WERI-Rb-1 (cell line): ENCODE results near the gene CTDP1.
"Not testable (repeated sequence)": the region's sequence is repeated elsewhere in the genome, so short reads cannot be mapped to it uniquely, and the experiment has no call there.

ENCODE experiments used
- DNase-seq: peaks from one replicate; pipeline ENCODE4 v3.0.0-alpha.2; 2020
- H3K27ac ChIP-seq: fragments of 250-450 bp; sonication (Bioruptor Pico); 2 replicates; pipeline ENCODE4 v1.5.1; 2020; ENCODE audit warnings: mild to moderate bottlenecking, moderate library complexity
- H3K27me3 ChIP-seq: fragments of 250-450 bp; sonication (Bioruptor Pico); 2 replicates; pipeline ENCODE4 v1.5.1; 2021; ENCODE audit warnings: mild to moderate bottlenecking, low read depth, moderate library complexity; ENCODE audit not compliant: insufficient read depth, severe bottlenecking
- H3K36me3 ChIP-seq: fragments of 250-450 bp; sonication (Bioruptor Pico); 2 replicates; pipeline ENCODE4 v1.5.1; 2020; ENCODE audit warnings: mild to moderate bottlenecking, moderate library complexity
- H3K4me3 ChIP-seq: 2 replicates; pipeline ENCODE4 v1.5.1; 2011; ENCODE audit warnings: low read depth, mild to moderate bottlenecking, control low read depth, low read length
- H3K9me3 ChIP-seq: fragments of 250-450 bp; sonication (Bioruptor Pico); 2 replicates; pipeline ENCODE4 v1.5.1; 2021; ENCODE audit warnings: mild to moderate bottlenecking, moderate library complexity; ENCODE audit not compliant: severe bottlenecking
- TF ChIP-seq, protein P1 (sequence below): IDR thresholded peaks from 2 replicates; pipeline ENCODE4 v1.5.1; 2011; ENCODE audit warnings: low read depth, mild to moderate bottlenecking, control low read depth, inconsistent platforms, low read length

CTDP1 gene

DNA sequence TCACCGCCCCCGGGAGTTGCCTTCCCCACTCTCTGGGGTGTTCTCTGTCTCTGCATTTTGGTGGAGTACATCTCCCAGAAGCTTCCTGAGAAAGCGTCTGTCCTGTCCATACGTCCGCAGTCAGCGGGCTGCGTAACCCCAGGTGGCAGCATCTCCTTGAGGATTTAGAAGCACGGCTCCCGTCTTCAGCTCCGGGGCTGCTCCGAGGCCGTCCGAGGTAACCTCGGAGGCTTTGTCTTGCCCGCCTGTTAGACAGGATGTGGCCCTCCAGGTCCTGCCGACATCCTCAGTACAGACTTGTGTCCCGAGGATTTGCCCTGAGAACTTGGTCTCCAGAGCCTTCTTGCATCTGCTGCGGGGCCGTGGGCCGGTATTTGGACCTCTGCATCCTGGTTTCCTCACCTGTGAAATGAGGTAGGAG, 58.4 kb downstream of the CTDP1 start:
- Histone ChIP-seq H3K27ac (peak overlapping the region; percentile 60), H3K9me3 (peaks cover 2% of the 10 kb centered on the region), H3K36me3 (peaks cover 55% of the 10 kb centered on the region), H3K27me3 (no peaks in the 10 kb centered on the region), H3K4me3 (peak overlapping the region; percentile 16)
- DNase-seq, result peak; percentile 88
- TF ChIP-seq, protein P1, sequence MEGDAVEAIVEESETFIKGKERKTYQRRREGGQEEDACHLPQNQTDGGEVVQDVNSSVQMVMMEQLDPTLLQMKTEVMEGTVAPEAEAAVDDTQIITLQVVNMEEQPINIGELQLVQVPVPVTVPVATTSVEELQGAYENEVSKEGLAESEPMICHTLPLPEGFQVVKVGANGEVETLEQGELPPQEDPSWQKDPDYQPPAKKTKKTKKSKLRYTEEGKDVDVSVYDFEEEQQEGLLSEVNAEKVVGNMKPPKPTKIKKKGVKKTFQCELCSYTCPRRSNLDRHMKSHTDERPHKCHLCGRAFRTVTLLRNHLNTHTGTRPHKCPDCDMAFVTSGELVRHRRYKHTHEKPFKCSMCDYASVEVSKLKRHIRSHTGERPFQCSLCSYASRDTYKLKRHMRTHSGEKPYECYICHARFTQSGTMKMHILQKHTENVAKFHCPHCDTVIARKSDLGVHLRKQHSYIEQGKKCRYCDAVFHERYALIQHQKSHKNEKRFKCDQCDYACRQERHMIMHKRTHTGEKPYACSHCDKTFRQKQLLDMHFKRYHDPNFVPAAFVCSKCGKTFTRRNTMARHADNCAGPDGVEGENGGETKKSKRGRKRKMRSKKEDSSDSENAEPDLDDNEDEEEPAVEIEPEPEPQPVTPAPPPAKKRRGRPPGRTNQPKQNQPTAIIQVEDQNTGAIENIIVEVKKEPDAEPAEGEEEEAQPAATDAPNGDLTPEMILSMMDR, result peak; percentile 47; the same call in 1 of the 2 replicates

DNA sequence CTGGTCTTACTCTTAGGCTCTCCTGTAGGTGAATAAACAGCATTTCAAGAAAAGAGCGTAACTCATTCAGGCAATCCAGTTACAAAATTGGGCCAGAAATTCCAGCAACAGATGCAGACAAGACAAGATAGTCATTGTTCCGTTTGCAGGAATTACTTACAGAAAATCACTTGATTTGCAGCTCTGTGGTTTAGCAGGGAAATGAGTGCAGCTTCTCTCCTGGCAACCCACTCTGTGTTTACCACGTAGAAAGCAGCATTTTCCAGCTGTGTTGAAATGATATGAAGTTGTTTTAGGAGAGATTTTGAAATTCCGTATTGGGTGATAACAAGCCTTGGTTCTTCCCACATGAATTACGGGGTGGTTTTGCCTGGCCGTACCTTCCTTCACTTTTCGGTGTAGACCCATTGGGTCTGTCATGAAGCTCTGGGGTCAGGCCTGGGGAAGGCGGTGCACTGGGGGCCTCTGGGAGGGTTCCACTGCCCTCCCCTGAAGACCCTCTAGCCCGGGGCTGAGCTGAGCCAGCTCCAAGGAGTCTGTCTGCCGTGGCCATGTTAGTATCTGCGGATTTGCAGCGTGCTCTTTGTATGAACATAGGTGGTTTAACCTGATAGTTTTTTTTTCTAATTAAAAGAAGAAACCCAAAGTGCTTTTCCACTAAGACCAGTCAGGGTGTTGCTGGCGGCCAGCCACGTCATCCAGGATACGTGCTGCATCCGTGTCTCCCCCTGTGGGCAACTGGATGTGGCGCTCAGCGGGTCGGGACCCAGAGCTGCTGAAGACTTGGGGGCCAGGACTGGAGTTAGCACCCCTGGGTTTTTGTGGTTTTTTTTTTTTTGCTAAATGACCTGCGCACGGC, 59.2 kb downstream of the CTDP1 start:
- peaks cover 56% of the 10 kb centered on the region for H3K36me3 ChIP-seq
- TF ChIP-seq, protein P1, result no peak

DNA sequence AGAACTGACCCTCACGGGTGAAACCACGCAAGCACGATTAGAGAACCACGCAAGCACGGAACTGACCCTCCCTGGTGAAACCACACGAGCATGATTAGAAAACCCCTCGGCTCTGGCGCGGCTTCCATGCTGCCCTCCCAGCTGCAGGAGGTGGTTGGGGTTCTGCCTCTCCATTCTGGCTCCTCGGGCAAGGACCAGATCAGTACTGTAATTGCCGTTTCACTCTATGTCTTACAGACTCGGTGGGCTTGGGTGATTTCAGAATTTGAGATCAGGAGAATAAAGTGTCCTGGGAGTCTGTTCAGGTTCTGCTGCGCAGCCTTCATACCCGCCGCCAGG, 59.8 kb downstream of the CTDP1 start:
- H3K4me3 ChIP-seq, result no peak overlapping the region
- no peak overlapping the region for H3K27ac ChIP-seq
- no peak for DNase-seq
- peaks cover 2% of the 10 kb centered on the region for H3K9me3 ChIP-seq
- TF ChIP-seq, protein P1, result no peak
- peaks cover 54% of the 10 kb centered on the region for H3K36me3 ChIP-seq
- H3K27me3 ChIP-seq, result no peaks in the 10 kb centered on the region

More for the DNA sequence above, 59.2 kb downstream of the CTDP1 start:
- Histone ChIP-seq H3K4me3 (no peak overlapping the region; the same call in 1 of the 2 replicates), H3K9me3 (peaks cover 2% of the 10 kb centered on the region), H3K27me3 (no peaks in the 10 kb centered on the region), H3K27ac (peak overlapping the region; percentile 60)
- DNase-seq, result no peak

DNA sequence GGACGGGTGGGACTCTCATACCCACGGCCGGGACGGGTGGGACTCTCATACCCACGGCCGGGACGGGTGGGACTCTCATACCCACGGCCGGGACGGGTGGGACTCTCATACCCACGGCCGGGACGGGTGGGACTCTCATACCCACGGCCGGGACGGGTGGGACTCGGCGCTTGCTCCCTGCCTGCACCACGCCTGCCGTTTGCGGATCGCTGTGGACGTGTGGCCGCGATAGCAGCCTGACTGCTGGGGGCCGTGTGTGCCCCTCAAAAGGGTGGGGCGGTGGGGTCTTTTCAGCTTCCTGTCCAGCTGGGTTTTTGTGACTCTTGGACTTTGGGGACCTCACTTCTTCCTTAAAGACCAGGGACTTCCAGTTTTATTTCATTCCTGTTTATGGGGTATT, 60.4 kb downstream of the CTDP1 start:
- not testable (repeated sequence) for H3K4me3 ChIP-seq, H3K9me3 ChIP-seq, DNase-seq, H3K27me3 ChIP-seq, H3K27ac ChIP-seq
- peaks cover 52% of the 10 kb centered on the region for H3K36me3 ChIP-seq

DNA sequence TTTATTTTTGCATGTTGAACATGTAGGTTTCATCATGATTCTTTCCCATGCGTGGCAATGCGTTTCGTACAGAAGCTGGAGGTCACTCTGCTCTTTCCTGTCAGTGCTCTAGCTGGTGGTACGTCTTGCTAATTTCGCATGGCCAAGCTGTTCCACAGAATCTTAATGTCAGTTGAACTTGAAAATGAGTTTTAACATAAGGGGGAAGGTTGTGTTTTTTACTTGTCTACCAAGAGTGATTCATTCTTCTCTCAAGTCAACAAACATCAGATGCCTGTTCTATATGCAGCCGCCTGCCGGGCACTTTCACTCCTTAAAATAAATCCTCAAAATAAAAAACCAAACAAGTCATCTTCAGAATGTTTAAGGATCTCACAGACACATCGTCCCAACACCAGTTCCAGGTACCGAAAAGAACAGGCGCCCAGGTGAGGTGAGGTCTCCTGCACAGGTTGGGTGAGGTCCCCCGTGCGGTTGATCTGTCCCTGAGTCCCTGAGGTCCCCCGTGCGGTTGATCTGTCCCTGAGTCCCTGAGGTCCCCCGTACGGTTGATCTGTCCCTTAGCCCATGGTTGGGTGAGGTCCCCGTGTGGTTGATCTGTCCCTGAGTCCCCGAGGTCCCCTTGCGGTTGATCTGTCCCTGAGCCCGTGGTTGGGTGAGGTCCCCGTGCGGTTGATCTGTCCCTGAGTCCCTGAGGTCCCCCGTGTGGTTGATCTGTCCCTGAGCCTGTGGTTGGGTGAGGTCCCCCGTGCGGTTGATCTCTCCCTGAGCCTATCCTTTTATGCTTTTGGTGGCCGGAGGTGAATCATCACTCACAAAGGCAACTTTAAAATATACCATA, 61.1 kb downstream of the CTDP1 start:
- DNase-seq, result no peak
- Histone ChIP-seq H3K4me3 (no peak overlapping the region), H3K36me3 (peaks cover 45% of the 10 kb centered on the region), H3K27ac (peak overlapping the region; percentile 52), H3K27me3 (no peaks in the 10 kb centered on the region), H3K9me3 (peaks cover 2% of the 10 kb centered on the region)
- TF ChIP-seq, protein P1, result no peak

DNA sequence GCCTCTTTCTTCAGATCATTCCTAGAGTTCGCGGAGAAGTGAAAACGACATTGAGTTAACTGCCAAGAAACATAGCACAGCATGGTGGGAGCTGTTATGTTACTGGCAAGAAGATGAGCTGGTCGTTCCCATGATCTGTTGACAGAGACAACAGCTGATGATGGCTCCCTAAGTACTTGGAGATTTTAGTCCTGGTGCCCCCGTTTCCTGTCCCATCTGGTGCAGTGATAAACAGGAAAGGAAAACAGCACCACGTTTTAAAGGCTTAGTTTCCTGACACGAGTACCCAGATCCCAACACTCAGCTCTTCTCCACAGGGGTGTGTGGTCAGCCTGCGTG, 61.7 kb downstream of the CTDP1 start:
- Histone ChIP-seq H3K27me3 (no peaks in the 10 kb centered on the region), H3K27ac (peak overlapping the region; percentile 52), H3K4me3 (no peak overlapping the region), H3K9me3 (peaks cover 2% of the 10 kb centered on the region), H3K36me3 (peaks cover 39% of the 10 kb centered on the region)
- DNase-seq, result no peak
- TF ChIP-seq, protein P1, result no peak
